Right lobe of liver (tissue), 6 donors: Measurements from ENCODE around the gene PLA2G4D. TPM values are rescaled to one million over a fixed set of nuclear protein-coding genes. Genes with fewer than 3 reads are reported as not detected.

Source experiments
- ATAC-seq, 4 donors: fragments of 200-7000 bp; cut with Tn5 transposase; one replicate each; pipeline ENCODE4 v1.9.1; 2020; ENCODE audit warnings: mild to moderate bottlenecking in 4 of 4, moderate library complexity in 4 of 4
- DNase-seq, 3 donors: peaks; one replicate each; pipeline ENCODE4 v3.0.0-alpha.2; 2020
- H3K27ac ChIP-seq, 3 donors: fragments of 200-600 bp; one replicate each; pipeline ENCODE4 v1.8.0; 2022
- H3K27me3 ChIP-seq, 2 donors: fragments of 200-600 bp; one replicate each; pipeline ENCODE4 v1.8.0; 2022
- H3K36me3 ChIP-seq, 4 donors: fragments of 200-600 bp; sonication (generic) in 1 of 4; one replicate each; pipeline versions ENCODE4 v1.5.1 to v1.8.0; 2017 to 2022; ENCODE audit warnings: control low read depth in 1 of 4
- H3K4me1 ChIP-seq, 4 donors: fragments of 200-600 bp; sonication (generic) in 1 of 4; one replicate each; pipeline versions ENCODE4 v1.5.1 to v1.8.0; 2017 to 2022; ENCODE audit warnings: control low read depth in 1 of 4
- H3K4me3 ChIP-seq, 3 donors: fragments of 200-600 bp; one replicate each; pipeline ENCODE4 v1.8.0; 2022
- H3K9me3 ChIP-seq, 4 donors: fragments of 200-600 bp; sonication (generic) in 1 of 4; one replicate each; pipeline versions ENCODE4 v1.5.1 to v1.8.0; 2017 to 2022; ENCODE audit warnings: control low read depth in 1 of 4
- POLR2A ChIP-seq: fragments of 450-650 bp; IDR thresholded peaks from one replicate; pipeline ENCODE4 v1.6.1; 2017; ENCODE audit warnings: antibody characterized with exemption, mild to moderate bottlenecking
- WGBS: methylation state at CpG from one replicate; pipeline ENCODE4 v1.1.6; 2018; ENCODE audit warnings: low coverage, low lambda C conversion rate; ENCODE audit not compliant: insufficient coverage; ENCODE audit errors: missing lambda C conversion rate; 5-methylcytosine and 5-hydroxymethylcytosine counted together
- intact Hi-C, 2 donors: fragments of 100-400 bp; cut with DNase I; formaldehyde crosslinking; loops; one replicate each; pipeline versions ENCODE4 v1.11.2 to v1.14.1; 2022
- total RNA-seq, 6 experiments: library from RNA; depleted of rRNA in 2 of 6; stranded (reverse); fragments of >200 nt in 2 of 6; fragmentation: NEBNext Ultra II Directional in 3 of 6; extraction: Animal tissue kit (Norgen Biotek cat#: 25700) in 3 of 6; gene quantifications; one replicate each; pipeline versions ENCODE4 v1.1.0 to v1.2.4, GENCODE V29; 2016 to 2023
- TF ChIP-seq, protein P1 (sequence below), 4 donors: fragments of 200-600 bp in 3 of 4; fragments of 450-650 bp in 1 of 4; IDR thresholded peaks; one replicate each; pipeline versions ENCODE4 v1.5.1 to v1.8.0; 2016 to 2022; ENCODE audit warnings: antibody characterized with exemption in 4 of 4, mild to moderate bottlenecking in 2 of 4
- donor health status: DM: no; HTN: yes; CAD: no.
- donor health status: DM: no; HTN: no; CAD: no.
- donor health status: DM: no; HTN: no; CAD: no.
- donor health status: DM: no; HTN: yes; CAD: no.
- donor health status: DM: no; HTN: yes; CAD: no.

The PLA2G4D gene
- total RNA-seq, 6 experiments from 2014 or later: not detected

- DNase-seq: no peak
- H3K4me3 ChIP-seq: no peak overlapping the region
- intact Hi-C loops: no loop called here
- no peaks in the 10 kb centered on the region for H3K9me3 ChIP-seq
- TF ChIP-seq, protein P1, sequence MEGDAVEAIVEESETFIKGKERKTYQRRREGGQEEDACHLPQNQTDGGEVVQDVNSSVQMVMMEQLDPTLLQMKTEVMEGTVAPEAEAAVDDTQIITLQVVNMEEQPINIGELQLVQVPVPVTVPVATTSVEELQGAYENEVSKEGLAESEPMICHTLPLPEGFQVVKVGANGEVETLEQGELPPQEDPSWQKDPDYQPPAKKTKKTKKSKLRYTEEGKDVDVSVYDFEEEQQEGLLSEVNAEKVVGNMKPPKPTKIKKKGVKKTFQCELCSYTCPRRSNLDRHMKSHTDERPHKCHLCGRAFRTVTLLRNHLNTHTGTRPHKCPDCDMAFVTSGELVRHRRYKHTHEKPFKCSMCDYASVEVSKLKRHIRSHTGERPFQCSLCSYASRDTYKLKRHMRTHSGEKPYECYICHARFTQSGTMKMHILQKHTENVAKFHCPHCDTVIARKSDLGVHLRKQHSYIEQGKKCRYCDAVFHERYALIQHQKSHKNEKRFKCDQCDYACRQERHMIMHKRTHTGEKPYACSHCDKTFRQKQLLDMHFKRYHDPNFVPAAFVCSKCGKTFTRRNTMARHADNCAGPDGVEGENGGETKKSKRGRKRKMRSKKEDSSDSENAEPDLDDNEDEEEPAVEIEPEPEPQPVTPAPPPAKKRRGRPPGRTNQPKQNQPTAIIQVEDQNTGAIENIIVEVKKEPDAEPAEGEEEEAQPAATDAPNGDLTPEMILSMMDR (IDR thresholded peaks at IDR 0.05): no peak
- no peak for TF ChIP-seq POLR2A
- H3K36me3 ChIP-seq: no peaks in the 10 kb centered on the region
- 87% methylated on average over 2 of the region's 5 CpGs for WGBS
- H3K27ac ChIP-seq: no peak overlapping the region
- no peaks in the 10 kb centered on the region for H3K4me1 ChIP-seq
- H3K27me3 ChIP-seq: no peaks in the 10 kb centered on the region
- ATAC-seq: no peak
These were observed 51.6 kb downstream of the PLA2G4D start for GRCh38 chr15:42042602-42043400.

GRCh38 chr15:42038401-42038800 is 56.0 kb downstream of the PLA2G4D start:
- ATAC-seq (no peak), DNase-seq (no peak)
- intact Hi-C loops: no loop called here
- no peaks in the 10 kb centered on the region for H3K36me3 ChIP-seq
- H3K9me3 ChIP-seq: no peaks in the 10 kb centered on the region
- WGBS: 100% methylated on average over 4 of the region's 6 CpGs
- H3K4me1 ChIP-seq: peaks cover 0 to 11% (median 0%) of the 10 kb centered on the region in 4 donors
- TF ChIP-seq, protein P1 (IDR thresholded peaks at IDR 0.05): no peak
- TF ChIP-seq POLR2A: no peak
- no peaks in the 10 kb centered on the region for H3K27me3 ChIP-seq
- no peak overlapping the region for H3K4me3 ChIP-seq
- H3K27ac ChIP-seq: no peak overlapping the region

- peaks cover 0 to 11% (median 0%) of the 10 kb centered on the region in 4 donors for H3K4me1 ChIP-seq
- intact Hi-C loops: no loop called here
- DNase-seq (peak in 1 of 3 donors; percentile 48), ATAC-seq (peak in 2 of 4 donors; percentile 24 to 29)
- no peak overlapping the region for H3K4me3 ChIP-seq
- H3K27ac ChIP-seq: no peak overlapping the region
- TF ChIP-seq POLR2A: no peak
- TF ChIP-seq, protein P1 (IDR thresholded peaks at IDR 0.05): no peak
- H3K36me3 ChIP-seq: no peaks in the 10 kb centered on the region
- 38% methylated on average over 2 of the region's 8 CpGs for WGBS
- no peaks in the 10 kb centered on the region for H3K9me3 ChIP-seq
- H3K27me3 ChIP-seq: no peaks in the 10 kb centered on the region
These were observed 56.7 kb downstream of the PLA2G4D start for GRCh38 chr15:42037656-42038055.

GRCh38 chr15:42036966-42037365 is 57.4 kb downstream of the PLA2G4D start:
- no CpG with 5 or more reads among the region's 9 CpGs for WGBS
- DNase-seq (no peak), ATAC-seq (no peak)
- H3K4me1 ChIP-seq: peaks cover 0 to 11% (median 0%) of the 10 kb centered on the region in 4 donors
- no peak overlapping the region for H3K27ac ChIP-seq
- H3K4me3 ChIP-seq: no peak overlapping the region
- intact Hi-C loops: no loop called here
- no peaks in the 10 kb centered on the region for H3K9me3 ChIP-seq
- TF ChIP-seq, protein P1 (IDR thresholded peaks at IDR 0.05): no peak
- no peak for TF ChIP-seq POLR2A
- no peaks in the 10 kb centered on the region for H3K36me3 ChIP-seq
- no peaks in the 10 kb centered on the region for H3K27me3 ChIP-seq
